ENCODE results near the gene MACROD2.

DNA sequence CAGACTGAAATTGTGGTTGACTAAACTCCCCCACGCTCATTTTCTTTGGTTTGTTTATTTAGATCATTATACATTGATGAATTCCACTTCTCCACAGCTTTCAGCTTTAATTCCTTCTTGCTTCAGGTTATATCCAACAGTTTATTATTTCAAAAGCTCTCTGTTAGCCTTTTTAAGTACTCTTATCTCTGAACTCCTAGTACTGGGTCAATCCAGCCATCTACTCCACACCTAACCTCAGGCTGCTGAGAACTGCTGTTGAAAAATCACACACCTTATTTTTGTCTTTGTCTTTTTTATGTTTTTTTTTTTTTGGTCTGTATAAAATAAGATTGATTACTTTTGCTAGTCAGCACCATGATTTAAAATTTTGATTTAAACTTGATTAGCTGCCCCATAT, 309.2 kb downstream of the MACROD2 start:
- no peak for TF ChIP-seq POLR2A (IDR thresholded peaks at IDR 0.05)
- TF ChIP-seq, protein P1, sequence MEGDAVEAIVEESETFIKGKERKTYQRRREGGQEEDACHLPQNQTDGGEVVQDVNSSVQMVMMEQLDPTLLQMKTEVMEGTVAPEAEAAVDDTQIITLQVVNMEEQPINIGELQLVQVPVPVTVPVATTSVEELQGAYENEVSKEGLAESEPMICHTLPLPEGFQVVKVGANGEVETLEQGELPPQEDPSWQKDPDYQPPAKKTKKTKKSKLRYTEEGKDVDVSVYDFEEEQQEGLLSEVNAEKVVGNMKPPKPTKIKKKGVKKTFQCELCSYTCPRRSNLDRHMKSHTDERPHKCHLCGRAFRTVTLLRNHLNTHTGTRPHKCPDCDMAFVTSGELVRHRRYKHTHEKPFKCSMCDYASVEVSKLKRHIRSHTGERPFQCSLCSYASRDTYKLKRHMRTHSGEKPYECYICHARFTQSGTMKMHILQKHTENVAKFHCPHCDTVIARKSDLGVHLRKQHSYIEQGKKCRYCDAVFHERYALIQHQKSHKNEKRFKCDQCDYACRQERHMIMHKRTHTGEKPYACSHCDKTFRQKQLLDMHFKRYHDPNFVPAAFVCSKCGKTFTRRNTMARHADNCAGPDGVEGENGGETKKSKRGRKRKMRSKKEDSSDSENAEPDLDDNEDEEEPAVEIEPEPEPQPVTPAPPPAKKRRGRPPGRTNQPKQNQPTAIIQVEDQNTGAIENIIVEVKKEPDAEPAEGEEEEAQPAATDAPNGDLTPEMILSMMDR (IDR thresholded peaks at IDR 0.05), result no peak

All from ovary (tissue), 3 donors.